Activated naive CD8-positive, alpha-beta T cell treated with anti-CD3 and anti-CD28 coated beads for 36 hours (primary cell): ENCODE measurements around the gene CA6. TPM values are rescaled to one million over a fixed set of nuclear protein-coding genes. Genes with fewer than 3 reads are reported as not detected.
"Not testable (repeated sequence)": the region's sequence is repeated elsewhere in the genome, so short reads cannot be mapped to it uniquely, and the experiment has no call there.

Experiments
- DNase-seq: peaks from one replicate; pipeline ENCODE4 v3.0.0; 2021
- H3K27ac Mint-ChIP-seq: one replicate; pipeline ENCODE4 v1.8.0; 2022; ENCODE audit warnings: mild to moderate bottlenecking, moderate library complexity, mixed read lengths
- H3K27me3 Mint-ChIP-seq: one replicate; pipeline ENCODE4 v1.8.0; 2022; ENCODE audit warnings: mild to moderate bottlenecking, mixed read lengths
- H3K36me3 Mint-ChIP-seq: one replicate; pipeline ENCODE4 v1.8.0; 2021; ENCODE audit warnings: mild to moderate bottlenecking, mixed read lengths
- H3K4me1 Mint-ChIP-seq: one replicate; pipeline ENCODE4 v1.8.0; 2021; ENCODE audit warnings: mixed read lengths
- H3K4me3 Mint-ChIP-seq: one replicate; pipeline ENCODE4 v1.8.0; 2022; ENCODE audit warnings: mild to moderate bottlenecking, moderate library complexity, mixed read lengths
- H3K9me3 Mint-ChIP-seq: one replicate; pipeline ENCODE4 v1.8.0; 2022; ENCODE audit warnings: mixed read lengths
- total RNA-seq, 2 experiments: library from RNA; stranded (reverse); gene quantifications; one replicate each; pipeline ENCODE4 v1.2.3, GENCODE V29; 2021

The CA6 gene
- total RNA-seq, 2 experiments from 2014 or later, result 12.3 to 13.7 TPM

DNA sequence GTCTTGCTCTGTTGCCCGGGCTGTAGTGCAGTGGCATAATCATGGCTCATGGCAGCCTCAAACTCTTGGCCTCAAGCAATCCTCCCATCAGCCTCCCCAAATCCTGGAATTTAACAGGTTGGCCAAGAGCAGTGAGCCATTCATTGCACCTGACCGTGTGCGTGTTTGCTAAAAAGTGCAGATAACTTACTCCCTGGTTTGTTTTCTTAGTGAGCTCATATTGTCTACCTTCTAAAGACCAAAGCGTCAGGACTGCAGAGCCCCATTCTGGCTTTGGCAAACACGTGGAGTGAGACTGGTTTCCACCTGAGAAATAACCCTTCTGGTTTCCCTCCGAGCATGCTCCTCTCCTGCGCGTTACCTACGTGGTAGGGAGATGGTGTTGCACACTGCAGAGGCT lies 32.2 kb upstream of the CA6 start:
- H3K4me3 Mint-ChIP-seq, result no peak overlapping the region

GRCh38 chr1:8914466-8914865 lies 31.2 kb upstream of the CA6 start:
- Mint-ChIP-seq H3K4me1 (peaks cover 52% of the 10 kb centered on the region), H3K9me3 (peaks cover 5% of the 10 kb centered on the region), H3K27me3 (no peaks in the 10 kb centered on the region), H3K27ac (peak overlapping the region; percentile 68), H3K36me3 (peaks cover 56% of the 10 kb centered on the region), H3K4me3 (no peak overlapping the region)
- DNase-seq, result no peak

More for the DNA sequence above, 32.2 kb upstream of the CA6 start:
- peaks cover 5% of the 10 kb centered on the region for H3K9me3 Mint-ChIP-seq
- H3K27me3 Mint-ChIP-seq, result no peaks in the 10 kb centered on the region
- H3K36me3 Mint-ChIP-seq, result peaks cover 55% of the 10 kb centered on the region
- peak overlapping the region; percentile 12 for H3K27ac Mint-ChIP-seq
- H3K4me1 Mint-ChIP-seq, result peaks cover 47% of the 10 kb centered on the region
- no peak for DNase-seq

- Mint-ChIP-seq H3K4me1 (peaks cover 52% of the 10 kb centered on the region), H3K27me3 (no peaks in the 10 kb centered on the region), H3K9me3 (peaks cover 5% of the 10 kb centered on the region), H3K4me3 (peak overlapping the region; percentile 4), H3K27ac (peak overlapping the region; percentile 68), H3K36me3 (peaks cover 56% of the 10 kb centered on the region)
- DNase-seq, result no peak
Observed at GRCh38 chr1:8915446-8915845, 30.2 kb upstream of the CA6 start.

DNA sequence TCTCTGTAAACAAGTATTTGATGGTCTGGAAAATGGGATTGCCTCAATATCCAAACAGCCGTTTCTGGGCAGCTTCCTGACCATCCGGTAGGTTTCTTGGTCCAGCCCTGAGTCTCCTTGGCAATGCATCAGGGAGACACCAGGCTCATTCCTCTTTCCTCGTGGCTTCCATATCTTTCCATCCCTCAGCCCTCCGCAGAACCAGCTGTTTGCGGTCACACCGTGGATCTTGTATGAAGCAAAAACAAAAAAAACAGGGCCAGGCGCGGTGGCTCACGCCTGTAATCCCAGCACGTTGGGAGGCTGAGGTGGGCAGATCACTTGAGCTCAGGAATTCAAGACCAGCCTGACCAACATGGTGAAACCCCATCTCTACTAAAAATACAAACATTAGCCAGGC lies 28.1 kb upstream of the CA6 start:
- peaks cover 49% of the 10 kb centered on the region for H3K36me3 Mint-ChIP-seq
- H3K4me1 Mint-ChIP-seq, result peaks cover 56% of the 10 kb centered on the region
- H3K27me3 Mint-ChIP-seq, H3K4me3 Mint-ChIP-seq, H3K9me3 Mint-ChIP-seq, DNase-seq: not testable (repeated sequence)
- peak overlapping the region; percentile 87 for H3K27ac Mint-ChIP-seq

- no peak for DNase-seq
- peaks cover 8% of the 10 kb centered on the region for H3K36me3 Mint-ChIP-seq
- H3K4me1 Mint-ChIP-seq, result peaks cover 28% of the 10 kb centered on the region
- H3K9me3 Mint-ChIP-seq, result peaks cover 7% of the 10 kb centered on the region
- no peaks in the 10 kb centered on the region for H3K27me3 Mint-ChIP-seq
- H3K4me3 Mint-ChIP-seq, result no peak overlapping the region
- H3K27ac Mint-ChIP-seq, result no peak overlapping the region
Observed at GRCh38 chr1:8922962-8923361, 22.7 kb upstream of the CA6 start.

DNA sequence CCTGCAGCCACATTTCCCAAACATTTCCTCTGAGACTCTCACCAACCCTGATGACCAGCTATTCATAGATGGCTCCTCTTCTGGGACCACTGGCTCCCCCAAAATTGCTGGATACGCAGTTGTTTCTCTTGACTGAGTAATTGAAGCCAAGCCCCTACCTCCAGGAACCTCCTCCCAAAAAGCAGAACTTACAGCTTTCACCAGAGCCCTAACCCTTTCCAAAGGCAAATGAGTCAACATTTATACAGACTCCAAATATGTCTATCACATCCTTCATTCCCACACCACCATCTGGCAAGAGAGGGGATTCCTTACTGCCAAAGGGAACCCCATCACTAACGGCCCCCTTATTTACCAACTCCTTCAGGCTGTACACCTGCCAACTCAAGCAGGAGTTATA lies 20.3 kb upstream of the CA6 start:
- no peak for DNase-seq

GRCh38 chr1:8925960-8926359 lies 19.7 kb upstream of the CA6 start:
- Mint-ChIP-seq H3K27me3 (no peaks in the 10 kb centered on the region), H3K4me3 (no peak overlapping the region), H3K27ac (no peak overlapping the region), H3K4me1 (peaks cover 27% of the 10 kb centered on the region), H3K36me3 (peaks cover 13% of the 10 kb centered on the region), H3K9me3 (peaks cover 5% of the 10 kb centered on the region)
- no peak for DNase-seq

More for the DNA sequence above, 20.3 kb upstream of the CA6 start:
- Mint-ChIP-seq H3K4me3 (no peak overlapping the region), H3K4me1 (peaks cover 29% of the 10 kb centered on the region), H3K27ac (no peak overlapping the region), H3K9me3 (peaks cover 7% of the 10 kb centered on the region), H3K27me3 (no peaks in the 10 kb centered on the region), H3K36me3 (peaks cover 10% of the 10 kb centered on the region)

- no peak overlapping the region for H3K4me3 Mint-ChIP-seq
- H3K27ac Mint-ChIP-seq, result no peak overlapping the region
- H3K4me1 Mint-ChIP-seq, result peaks cover 19% of the 10 kb centered on the region
- H3K9me3 Mint-ChIP-seq, result no peaks in the 10 kb centered on the region
- DNase-seq, result no peak
- H3K36me3 Mint-ChIP-seq, result peaks cover 15% of the 10 kb centered on the region
- H3K27me3 Mint-ChIP-seq, result no peaks in the 10 kb centered on the region
Observed at GRCh38 chr1:8926707-8927694, 18.7 kb upstream of the CA6 start.

- H3K36me3 Mint-ChIP-seq, result peaks cover 33% of the 10 kb centered on the region
- H3K27me3 Mint-ChIP-seq, result no peaks in the 10 kb centered on the region
- H3K27ac Mint-ChIP-seq, result peak overlapping the region; percentile 82
- H3K4me3 Mint-ChIP-seq, result no peak overlapping the region
- no peak for DNase-seq
- H3K9me3 Mint-ChIP-seq, result peaks cover 2% of the 10 kb centered on the region
- peaks cover 20% of the 10 kb centered on the region for H3K4me1 Mint-ChIP-seq
Observed at GRCh38 chr1:8930116-8930515, 15.6 kb upstream of the CA6 start.

- peak overlapping the region; percentile 98 for H3K27ac Mint-ChIP-seq
Observed at GRCh38 chr1:8937051-8937450, 8.6 kb upstream of the CA6 start.

DNA sequence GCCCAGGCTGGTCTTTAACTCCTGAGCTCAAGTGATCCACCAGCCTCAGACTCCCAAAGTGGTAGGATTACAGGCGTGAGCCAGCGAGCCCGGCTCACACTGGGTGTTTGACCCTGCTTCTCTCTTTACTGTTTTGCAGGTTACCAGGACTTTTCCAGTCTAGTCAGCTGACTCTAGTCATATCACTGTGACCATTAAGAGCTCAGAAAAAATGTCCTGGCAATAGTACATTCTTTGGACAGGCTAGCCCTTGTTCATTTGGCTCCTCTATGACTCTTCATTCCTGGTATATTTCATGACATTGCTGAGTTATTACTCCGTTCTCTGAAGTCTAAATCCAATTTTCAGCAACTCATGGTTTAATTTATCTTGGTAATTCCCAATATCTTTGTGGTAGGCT lies 8.0 kb upstream of the CA6 start:
- Mint-ChIP-seq H3K36me3 (peaks cover 65% of the 10 kb centered on the region), H3K27ac (peak overlapping the region; percentile 98), H3K27me3 (no peaks in the 10 kb centered on the region), H3K4me3 (no peak overlapping the region), H3K4me1 (peaks cover 53% of the 10 kb centered on the region), H3K9me3 (peaks cover 6% of the 10 kb centered on the region)
- no peak for DNase-seq

More at GRCh38 chr1:8937051-8937450, 8.6 kb upstream of the CA6 start:
- not testable (repeated sequence) for H3K27me3 Mint-ChIP-seq, H3K9me3 Mint-ChIP-seq, H3K4me3 Mint-ChIP-seq, DNase-seq
- H3K36me3 Mint-ChIP-seq, result peaks cover 60% of the 10 kb centered on the region
- peaks cover 48% of the 10 kb centered on the region for H3K4me1 Mint-ChIP-seq

GRCh38 chr1:8938232-8938999 lies 7.3 kb upstream of the CA6 start:
- peak overlapping the region; percentile 98 for H3K27ac Mint-ChIP-seq
- no peaks in the 10 kb centered on the region for H3K27me3 Mint-ChIP-seq
- no peak for DNase-seq
- H3K4me3 Mint-ChIP-seq, result peak overlapping the region; percentile 42
- peaks cover 60% of the 10 kb centered on the region for H3K36me3 Mint-ChIP-seq
- H3K4me1 Mint-ChIP-seq, result peaks cover 57% of the 10 kb centered on the region
- H3K9me3 Mint-ChIP-seq, result peaks cover 5% of the 10 kb centered on the region

GRCh38 chr1:8939000-8939265 lies 6.7 kb upstream of the CA6 start:
- DNase-seq, result no peak
- no peak overlapping the region for H3K4me3 Mint-ChIP-seq
- H3K27ac Mint-ChIP-seq, result peak overlapping the region; percentile 98
- H3K9me3 Mint-ChIP-seq, result peaks cover 4% of the 10 kb centered on the region
- peaks cover 62% of the 10 kb centered on the region for H3K4me1 Mint-ChIP-seq
- no peaks in the 10 kb centered on the region for H3K27me3 Mint-ChIP-seq
- peaks cover 54% of the 10 kb centered on the region for H3K36me3 Mint-ChIP-seq

GRCh38 chr1:8939362-8939995 lies 6.2 kb upstream of the CA6 start:
- peak overlapping the region; percentile 63 for H3K4me3 Mint-ChIP-seq
- no peak for DNase-seq
- H3K4me1 Mint-ChIP-seq, result peaks cover 65% of the 10 kb centered on the region
- peaks cover 50% of the 10 kb centered on the region for H3K36me3 Mint-ChIP-seq
- peaks cover 4% of the 10 kb centered on the region for H3K9me3 Mint-ChIP-seq
- H3K27ac Mint-ChIP-seq, result peak overlapping the region; percentile 98
- no peaks in the 10 kb centered on the region for H3K27me3 Mint-ChIP-seq

DNA sequence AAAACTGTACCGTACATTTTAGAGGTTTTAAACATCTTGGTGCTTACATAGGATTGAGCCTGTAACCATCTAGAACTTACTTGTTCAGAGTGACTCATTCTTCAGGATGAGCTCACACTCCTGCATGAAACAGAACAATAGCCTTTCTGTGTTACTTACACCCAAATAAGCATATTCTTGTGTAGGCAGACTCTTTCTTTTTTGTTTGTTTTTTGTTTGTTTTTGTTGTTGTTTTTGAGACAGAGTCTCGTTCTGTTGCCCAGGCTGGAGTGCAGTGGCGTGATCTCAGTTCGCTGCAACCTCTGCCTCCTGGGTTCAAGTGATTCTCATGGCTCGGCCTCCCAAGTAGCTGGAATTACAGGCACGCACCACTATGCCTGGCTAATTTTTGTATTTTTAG lies 3.8 kb upstream of the CA6 start:
- H3K27ac Mint-ChIP-seq, result peak overlapping the region; percentile 98
- peak overlapping the region; percentile 73 for H3K4me3 Mint-ChIP-seq
- H3K27me3 Mint-ChIP-seq, result no peaks in the 10 kb centered on the region
- peaks cover 47% of the 10 kb centered on the region for H3K36me3 Mint-ChIP-seq
- H3K9me3 Mint-ChIP-seq, result peaks cover 4% of the 10 kb centered on the region
- H3K4me1 Mint-ChIP-seq, result peaks cover 88% of the 10 kb centered on the region
- no peak for DNase-seq
